ENCODE results near the gene SCRT2. TPM values are rescaled to one million over a fixed set of nuclear protein-coding genes. Genes with fewer than 3 reads are reported as not detected.

Gene SCRT2
- polyA plus RNA-seq, 1 donor from 2014 or later = 2.5 TPM

- no peaks in the 10 kb centered on the region for H3K9me2 ChIP-seq (ENCODE audit: insufficient read depth, low read length)
- H3K9ac ChIP-seq (ENCODE audit: low read length) = no peak overlapping the region
- H3K36me3 ChIP-seq (ENCODE audit: insufficient read depth, low read length) = no peaks in the 10 kb centered on the region
- H3F3A ChIP-seq (ENCODE audit: insufficient read depth, low read length, poor library complexity, severe bottlenecking) = no peaks in the 10 kb centered on the region
- H2AFZ ChIP-seq (ENCODE audit: low read depth, low read length) = no peak overlapping the region
- no peaks in the 10 kb centered on the region for H3K79me2 ChIP-seq (replicated peaks; ENCODE audit: insufficient read depth, low read length)
- H3K4me2 ChIP-seq (ENCODE audit: low read length) = no peak overlapping the region
- no peaks in the 10 kb centered on the region for H3K9me3 ChIP-seq (ENCODE audit: low read length)
- no peak overlapping the region for H3K27ac ChIP-seq (ENCODE audit: low read length)
- H3K4me3 ChIP-seq (ENCODE audit: low read length) = no peak overlapping the region
- no peaks in the 10 kb centered on the region for H4K20me1 ChIP-seq (ENCODE audit: insufficient read depth)
- TF ChIP-seq MXI1 (conservative IDR thresholded peaks at IDR 0.05; ENCODE audit: poor library complexity, severe bottlenecking) = no peak
- no peak for TF ChIP-seq POLR2AphosphoS5 (IDR thresholded peaks at IDR 0.05)
- no peak for TF ChIP-seq EZH2 (IDR thresholded peaks at IDR 0.05; ENCODE audit: borderline replicate concordance, insufficient read depth, low read length, poor library complexity, severe bottlenecking)
- TF ChIP-seq SMC3 (conservative IDR thresholded peaks at IDR 0.05; ENCODE audit: poor library complexity) = no peak
- no peak for TF ChIP-seq EP300 (conservative IDR thresholded peaks at IDR 0.05; ENCODE audit: poor library complexity, severe bottlenecking)
- TF ChIP-seq TAF1 (IDR thresholded peaks at IDR 0.05; ENCODE audit: low read depth) = no peak
- no peak for TF ChIP-seq CTCF (IDR thresholded peaks at IDR 0.05; ENCODE audit: poor library complexity, severe bottlenecking)
- TF ChIP-seq RAD21 (conservative IDR thresholded peaks at IDR 0.05) = no peak
- no peak for TF ChIP-seq REST (IDR thresholded peaks at IDR 0.05; ENCODE audit: borderline replicate concordance)
- no peaks in the 10 kb centered on the region for H3K27me3 ChIP-seq (ENCODE audit: insufficient read depth, low read depth, low read length)
These were observed 38.0 kb downstream of the SCRT2 start for GRCh38 chr20:637559-637958.

- Histone ChIP-seq H3K79me2 (replicated peaks; ENCODE audit: insufficient read depth, low read length) (no peaks in the 10 kb centered on the region), H2AFZ (ENCODE audit: low read depth, low read length) (no peak overlapping the region), H3F3A (ENCODE audit: insufficient read depth, low read length, poor library complexity, severe bottlenecking) (no peaks in the 10 kb centered on the region), H3K27me3 (ENCODE audit: insufficient read depth, low read depth, low read length) (no peaks in the 10 kb centered on the region), H3K9ac (ENCODE audit: low read length) (no peak overlapping the region), H3K4me2 (ENCODE audit: low read length) (no peak overlapping the region), H3K9me2 (ENCODE audit: insufficient read depth, low read length) (no peaks in the 10 kb centered on the region), H3K36me3 (ENCODE audit: insufficient read depth, low read length) (no peaks in the 10 kb centered on the region), H3K9me3 (ENCODE audit: low read length) (no peaks in the 10 kb centered on the region), H3K4me3 (ENCODE audit: low read length) (no peak overlapping the region), H4K20me1 (ENCODE audit: insufficient read depth) (no peaks in the 10 kb centered on the region), H3K27ac (ENCODE audit: low read length) (no peak overlapping the region)
- TF ChIP-seq RAD21 (conservative IDR thresholded peaks at IDR 0.05) (no peak), TAF1 (IDR thresholded peaks at IDR 0.05; ENCODE audit: low read depth) (no peak), SMC3 (conservative IDR thresholded peaks at IDR 0.05; ENCODE audit: poor library complexity) (no peak), EZH2 (IDR thresholded peaks at IDR 0.05; ENCODE audit: borderline replicate concordance, insufficient read depth, low read length, poor library complexity, severe bottlenecking) (no peak), POLR2AphosphoS5 (IDR thresholded peaks at IDR 0.05) (no peak), EP300 (conservative IDR thresholded peaks at IDR 0.05; ENCODE audit: poor library complexity, severe bottlenecking) (no peak), CTCF (IDR thresholded peaks at IDR 0.05; ENCODE audit: poor library complexity, severe bottlenecking) (no peak)
These were observed 39.7 kb downstream of the SCRT2 start for GRCh38 chr20:635893-636338.
